Left ventricle myocardium inferior (tissue), 1 donor: Measurements from ENCODE around the gene ZNF423. TPM values are rescaled to one million over a fixed set of nuclear protein-coding genes. Genes with fewer than 3 reads are reported as not detected.

Source experiments
- DNase-seq: peaks from one replicate; pipeline ENCODE4 v3.0.0-alpha.2; 2020
- H3K27ac ChIP-seq: fragments of 200-600 bp; replicated peaks from 2 replicates; pipeline ENCODE4 v1.8.0; 2021
- H3K27me3 ChIP-seq: fragments of 200-600 bp; 2 replicates; pipeline ENCODE4 v1.8.0; 2021; ENCODE audit warnings: low read depth
- H3K36me3 ChIP-seq: fragments of 200-600 bp; 2 replicates; pipeline ENCODE4 v1.8.0; 2021
- H3K4me1 ChIP-seq: fragments of 200-600 bp; 2 replicates; pipeline ENCODE4 v1.8.0; 2021
- H3K4me3 ChIP-seq: fragments of 200-600 bp; 2 replicates; pipeline ENCODE4 v1.8.0; 2021; ENCODE audit warnings: mild to moderate bottlenecking, moderate library complexity
- H3K9me3 ChIP-seq: fragments of 200-600 bp; replicated peaks from 2 replicates; pipeline ENCODE4 v1.8.0; 2021
- intact Hi-C: fragments of 100-400 bp; cut with micrococcal nuclease; formaldehyde crosslinking; loops from one replicate; pipeline ENCODE4 v1.11.0; 2022
- total RNA-seq: library from RNA; stranded (reverse); fragmentation: NEBNext Ultra II Directional; extraction: Animal tissue kit (Norgen Biotek cat#: 25700); gene quantifications from one replicate; pipeline ENCODE4 v1.2.1, GENCODE V29; 2021
- TF ChIP-seq, protein P1 (sequence below): fragments of 200-600 bp; IDR thresholded peaks from 2 replicates; pipeline ENCODE4 v1.8.0; 2021; ENCODE audit warnings: antibody characterized with exemption, mild to moderate bottlenecking, borderline replicate concordance
- donor health status: DM: no; HTN: yes; CAD: no; lungs with severe emphysema.

The ZNF423 gene
- total RNA-seq, 1 donor from 2014 or later: 8.6 TPM

- Histone ChIP-seq H3K27me3 (peaks cover 24% of the 10 kb centered on the region), H3K9me3 (no peaks in the 10 kb centered on the region), H3K27ac (peak overlapping the region; percentile 12), H3K4me3 (peak overlapping the region; percentile 57), H3K4me1 (peaks cover 11% of the 10 kb centered on the region), H3K36me3 (peaks cover 3% of the 10 kb centered on the region)
- DNase-seq: no peak
- TF ChIP-seq, protein P1, sequence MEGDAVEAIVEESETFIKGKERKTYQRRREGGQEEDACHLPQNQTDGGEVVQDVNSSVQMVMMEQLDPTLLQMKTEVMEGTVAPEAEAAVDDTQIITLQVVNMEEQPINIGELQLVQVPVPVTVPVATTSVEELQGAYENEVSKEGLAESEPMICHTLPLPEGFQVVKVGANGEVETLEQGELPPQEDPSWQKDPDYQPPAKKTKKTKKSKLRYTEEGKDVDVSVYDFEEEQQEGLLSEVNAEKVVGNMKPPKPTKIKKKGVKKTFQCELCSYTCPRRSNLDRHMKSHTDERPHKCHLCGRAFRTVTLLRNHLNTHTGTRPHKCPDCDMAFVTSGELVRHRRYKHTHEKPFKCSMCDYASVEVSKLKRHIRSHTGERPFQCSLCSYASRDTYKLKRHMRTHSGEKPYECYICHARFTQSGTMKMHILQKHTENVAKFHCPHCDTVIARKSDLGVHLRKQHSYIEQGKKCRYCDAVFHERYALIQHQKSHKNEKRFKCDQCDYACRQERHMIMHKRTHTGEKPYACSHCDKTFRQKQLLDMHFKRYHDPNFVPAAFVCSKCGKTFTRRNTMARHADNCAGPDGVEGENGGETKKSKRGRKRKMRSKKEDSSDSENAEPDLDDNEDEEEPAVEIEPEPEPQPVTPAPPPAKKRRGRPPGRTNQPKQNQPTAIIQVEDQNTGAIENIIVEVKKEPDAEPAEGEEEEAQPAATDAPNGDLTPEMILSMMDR: no peak
- intact Hi-C loops: no loop called here
Measured at GRCh38 chr16:49528060-49528865, 327.6 kb downstream of the ZNF423 start.

GRCh38 chr16:49527611-49528010 is 328.3 kb downstream of the ZNF423 start:
- H3K27ac ChIP-seq: no peak overlapping the region
- intact Hi-C loops: no loop called here
- peaks cover 24% of the 10 kb centered on the region for H3K27me3 ChIP-seq
- DNase-seq: no peak
- peaks cover 11% of the 10 kb centered on the region for H3K4me1 ChIP-seq
- peaks cover 9% of the 10 kb centered on the region for H3K36me3 ChIP-seq
- H3K4me3 ChIP-seq: peak overlapping the region; percentile 57
- TF ChIP-seq, protein P1: no peak
- no peaks in the 10 kb centered on the region for H3K9me3 ChIP-seq

DNA sequence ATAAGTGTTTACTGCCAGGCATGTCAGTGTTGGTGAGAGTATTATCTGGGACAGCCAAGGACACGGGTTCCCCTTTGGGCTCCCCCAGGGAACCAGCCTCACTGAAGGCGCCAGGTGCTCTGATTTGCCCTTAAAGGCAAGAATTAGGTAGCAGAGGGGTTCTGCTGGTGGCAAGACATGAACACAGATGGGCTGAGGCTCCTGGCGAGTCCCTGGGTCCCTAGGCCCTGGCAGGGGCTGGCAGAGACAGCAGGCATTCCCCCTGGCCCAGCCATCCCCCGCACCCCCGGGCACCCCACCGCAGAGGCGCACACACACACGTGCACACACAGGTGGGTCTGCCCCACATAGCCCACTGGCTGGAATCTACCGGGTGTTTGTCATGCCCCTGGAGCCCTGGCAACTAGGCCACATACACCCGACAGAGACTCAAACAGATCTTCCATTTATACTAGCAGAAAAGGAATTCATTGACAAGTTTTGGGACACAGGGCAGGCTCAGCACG is 329.0 kb downstream of the ZNF423 start:
- TF ChIP-seq, protein P1: no peak
- no peaks in the 10 kb centered on the region for H3K9me3 ChIP-seq
- no peak overlapping the region for H3K27ac ChIP-seq
- H3K4me1 ChIP-seq: peaks cover 7% of the 10 kb centered on the region
- intact Hi-C loops: no loop called here
- peaks cover 20% of the 10 kb centered on the region for H3K27me3 ChIP-seq
- H3K36me3 ChIP-seq: peaks cover 16% of the 10 kb centered on the region
- H3K4me3 ChIP-seq: no peak overlapping the region
- no peak for DNase-seq

- peaks cover 20% of the 10 kb centered on the region for H3K27me3 ChIP-seq
- peaks cover 26% of the 10 kb centered on the region for H3K36me3 ChIP-seq
- peaks cover 6% of the 10 kb centered on the region for H3K4me1 ChIP-seq
- TF ChIP-seq, protein P1: no peak
- no peak overlapping the region for H3K4me3 ChIP-seq
- intact Hi-C loops: no loop called here
- no peaks in the 10 kb centered on the region for H3K9me3 ChIP-seq
- no peak overlapping the region for H3K27ac ChIP-seq
- no peak for DNase-seq
Measured at GRCh38 chr16:49524947-49525315, 331.0 kb downstream of the ZNF423 start.

- H3K4me3 ChIP-seq: no peak overlapping the region
- H3K4me1 ChIP-seq: peaks cover 6% of the 10 kb centered on the region
- peaks cover 26% of the 10 kb centered on the region for H3K36me3 ChIP-seq
- TF ChIP-seq, protein P1: no peak
- DNase-seq: no peak
- no peaks in the 10 kb centered on the region for H3K9me3 ChIP-seq
- intact Hi-C loops: no loop called here
- no peak overlapping the region for H3K27ac ChIP-seq
- peaks cover 15% of the 10 kb centered on the region for H3K27me3 ChIP-seq
Measured at GRCh38 chr16:49524216-49524946, 331.5 kb downstream of the ZNF423 start.
